Activated CD4-positive, CD25-positive, alpha-beta regulatory T cell treated with anti-CD3 and anti-CD28 coated beads, Interleukin-2, amount 50 U/mL, for 16 hours (primary cell): Measurements from ENCODE around the gene LMNTD2.
A peak's percentile ranks its signal among the peaks of the same experiment; 100 is the strongest.

Experiments
- DNase-seq: peaks from one replicate; pipeline ENCODE4 v3.0.0-alpha.2; 2020; ENCODE audit warnings: low read depth, low spot score

Gene LMNTD2

DNA sequence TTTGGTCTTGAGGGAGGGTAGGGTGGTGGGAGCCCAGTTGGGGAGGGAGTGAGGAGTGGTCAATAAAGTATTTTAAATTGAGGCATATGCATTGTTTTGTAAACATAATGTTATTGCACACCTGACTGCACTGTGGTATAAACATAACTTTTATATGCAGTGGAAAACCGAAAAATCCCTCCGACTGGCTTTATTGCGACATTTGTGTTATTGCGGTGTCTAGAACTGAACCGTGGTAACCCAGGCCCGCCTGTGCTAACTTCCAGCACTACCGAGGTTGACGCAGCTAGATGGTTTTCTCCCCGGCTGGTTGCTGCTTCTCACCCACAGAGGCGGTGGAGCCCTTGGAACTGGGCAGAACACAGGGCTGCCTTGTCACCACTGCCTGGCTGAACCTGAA is 45.9 kb downstream of the LMNTD2 start:
- no peak for DNase-seq

DNA sequence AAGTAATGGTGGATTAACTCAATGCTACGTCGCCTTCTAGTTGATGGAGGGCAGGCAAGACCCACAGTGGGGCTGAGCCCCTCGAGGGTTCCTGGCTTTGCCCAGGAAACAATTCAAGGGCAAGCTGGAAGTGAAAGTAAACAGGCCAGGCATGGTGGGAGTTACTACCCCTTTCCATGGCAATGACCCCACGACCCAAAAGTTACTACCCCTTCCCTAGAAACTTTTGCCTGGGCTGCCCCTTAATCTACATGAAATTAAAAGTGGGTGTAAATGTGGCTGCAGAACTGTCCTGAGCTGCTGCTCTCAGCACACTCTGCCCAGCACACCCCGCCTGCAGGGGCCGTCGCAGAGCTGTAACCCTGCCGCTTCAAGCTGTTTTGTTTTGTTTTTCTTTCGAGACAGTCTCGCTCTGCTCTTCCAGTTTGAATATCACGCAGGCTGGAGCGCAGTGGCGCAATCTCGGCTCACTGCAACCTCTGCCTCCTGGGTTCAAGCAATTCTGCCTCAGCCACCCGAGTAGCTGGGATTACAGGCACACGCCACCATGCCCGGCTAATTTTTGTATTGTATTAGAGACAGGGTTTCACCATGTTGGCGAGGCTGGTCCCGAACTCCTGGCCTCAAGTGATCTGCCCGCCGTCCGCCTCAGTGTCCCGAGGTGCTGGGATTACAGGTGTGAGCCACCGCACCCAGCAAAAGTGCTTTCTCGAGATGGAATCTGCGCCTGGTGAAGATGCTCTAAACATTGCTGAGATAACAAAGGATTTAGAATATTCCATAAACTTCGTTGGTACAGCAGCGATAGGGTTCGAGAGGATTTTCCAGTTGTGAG is 47.6 kb downstream of the LMNTD2 start:
- DNase-seq: no peak

DNA sequence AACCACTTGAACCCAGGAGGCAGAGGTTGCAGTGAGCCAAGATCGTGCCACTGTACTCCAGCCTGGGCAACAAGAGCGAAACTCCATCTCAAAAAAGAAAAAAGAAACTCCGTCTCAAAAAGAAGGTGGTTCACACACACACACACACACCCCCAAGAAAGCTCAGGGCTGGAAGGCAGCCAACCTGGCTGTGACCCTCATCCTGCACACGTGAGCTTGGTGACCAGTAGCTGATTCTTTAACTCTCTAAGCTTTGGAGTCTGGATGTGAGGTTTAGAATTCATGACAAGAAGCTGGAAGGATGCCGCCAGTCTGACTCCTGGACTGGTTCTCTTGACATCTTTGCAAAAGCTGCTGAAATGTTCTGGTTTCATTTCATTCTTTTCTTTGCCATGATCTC is 51.6 kb downstream of the LMNTD2 start:
- DNase-seq: no peak

DNA sequence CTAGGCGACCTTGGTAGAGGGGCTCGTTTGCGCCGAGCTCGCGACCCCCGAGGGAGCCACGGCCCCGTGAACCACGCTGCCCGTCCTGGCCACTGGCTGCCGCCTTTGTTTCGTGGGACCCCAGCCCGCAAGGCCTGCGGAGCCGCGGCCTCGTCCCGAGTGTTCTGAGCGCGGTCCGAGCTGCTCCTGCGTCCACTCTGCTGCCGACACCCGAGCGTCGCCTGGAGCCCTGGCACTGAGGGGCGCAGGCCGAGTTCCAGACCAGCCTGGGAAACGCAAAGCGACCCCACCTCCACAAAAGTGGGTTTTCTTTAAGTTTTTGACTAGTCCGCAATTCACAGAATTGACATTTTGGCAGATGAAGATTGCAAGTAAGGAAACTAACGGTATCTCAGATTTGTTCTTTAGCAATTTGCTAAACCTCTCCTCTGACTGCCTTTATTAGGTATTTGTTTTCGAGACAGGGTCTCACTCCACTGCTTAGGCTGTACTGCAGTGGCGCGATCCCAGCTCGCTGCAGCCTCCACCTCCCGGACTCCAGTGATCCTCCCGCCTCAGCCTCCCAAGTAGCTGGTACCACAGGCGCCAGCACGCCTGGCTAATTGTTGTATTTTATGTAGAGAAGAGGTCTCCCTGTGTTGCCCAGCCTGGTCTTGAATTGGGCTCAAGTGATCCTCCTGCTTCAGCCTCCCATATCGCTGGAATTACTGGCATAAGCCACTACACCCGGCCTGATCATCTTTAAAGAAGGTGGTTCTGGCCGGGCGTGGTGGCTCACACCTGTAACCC is 52.6 kb downstream of the LMNTD2 start:
- no peak for DNase-seq

DNA sequence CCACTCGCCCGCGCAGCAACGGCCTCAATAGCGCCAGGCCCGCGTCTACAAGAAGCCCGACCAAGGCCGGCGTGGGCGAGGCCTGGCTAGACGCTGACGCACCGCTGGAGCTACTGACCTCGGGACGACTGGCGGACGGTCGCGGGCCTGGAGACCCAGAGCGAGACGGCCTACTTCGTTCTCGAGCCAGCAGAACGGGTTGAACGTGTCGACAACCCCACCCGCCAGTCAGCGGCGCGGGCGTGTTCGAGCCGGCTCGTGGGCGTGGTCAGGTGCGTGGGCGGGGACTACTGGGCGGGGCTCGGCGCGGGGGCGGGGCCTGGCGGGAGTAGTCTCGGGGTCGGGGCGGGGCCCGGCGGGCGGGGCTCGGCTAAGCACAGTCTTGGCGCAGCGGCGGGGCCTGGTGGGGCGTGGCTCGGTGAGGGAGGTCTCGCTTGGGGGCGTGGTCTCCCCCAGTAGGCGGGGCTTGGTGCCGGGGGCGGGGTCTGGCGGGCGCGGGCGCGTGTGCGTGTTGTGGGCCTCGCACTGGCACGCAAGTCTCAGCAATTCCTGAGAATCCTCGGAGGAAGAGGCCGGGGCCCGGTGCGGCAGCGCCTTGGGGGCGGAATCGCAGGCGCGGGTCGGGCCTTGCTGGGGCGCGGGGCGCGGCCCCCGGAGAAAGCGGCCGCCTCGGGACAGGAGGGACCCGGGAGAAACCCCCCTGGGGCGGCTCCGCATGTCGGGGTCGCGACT is 53.4 kb downstream of the LMNTD2 start, which contains the start of gene RNH1:
Gene RNH1, minus strand, starts transcription at position 248 of the 732 bp plus-strand sequence. CDS start 5,080 bp downstream, outside the sequence.
- DNase-seq: peak; percentile 97

DNA sequence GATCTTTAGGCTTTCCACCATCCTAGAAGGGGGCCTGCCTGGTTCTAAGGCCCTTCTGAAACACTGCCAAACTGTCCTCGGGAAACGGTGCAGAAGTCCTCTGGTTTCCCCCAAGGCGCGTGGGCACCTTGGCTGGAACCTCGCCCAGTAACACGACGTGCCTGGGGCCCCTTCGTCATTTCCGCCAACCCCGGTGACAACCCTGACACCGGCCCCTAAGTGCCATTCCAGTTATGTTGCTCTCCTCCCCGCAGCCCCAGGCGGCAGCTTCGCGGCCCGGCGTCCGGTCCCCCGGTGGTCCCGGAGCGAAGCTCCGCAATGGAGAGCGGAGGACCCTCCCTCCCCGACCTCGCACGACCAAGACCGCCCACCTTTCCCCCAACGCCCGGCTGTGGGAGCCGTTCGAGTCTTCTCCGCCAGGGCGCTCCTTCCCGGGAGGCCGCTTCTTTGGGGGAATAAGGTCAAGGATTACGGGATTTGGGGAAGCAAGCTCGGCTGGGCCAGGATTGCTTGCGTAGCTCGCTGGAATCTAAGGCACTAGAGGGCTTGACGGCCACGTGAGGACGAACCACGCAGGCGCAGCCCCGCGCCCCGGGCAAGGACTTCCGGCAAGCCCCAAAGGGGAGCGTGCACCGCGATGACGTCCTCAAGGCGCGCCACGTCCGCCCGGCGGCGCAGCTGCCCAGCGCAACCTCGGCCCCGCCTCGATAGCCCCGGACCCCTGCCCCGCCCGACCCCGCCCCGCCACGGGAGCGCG is 54.1 kb downstream of the LMNTD2 start:
- DNase-seq: peak; percentile 91

DNA sequence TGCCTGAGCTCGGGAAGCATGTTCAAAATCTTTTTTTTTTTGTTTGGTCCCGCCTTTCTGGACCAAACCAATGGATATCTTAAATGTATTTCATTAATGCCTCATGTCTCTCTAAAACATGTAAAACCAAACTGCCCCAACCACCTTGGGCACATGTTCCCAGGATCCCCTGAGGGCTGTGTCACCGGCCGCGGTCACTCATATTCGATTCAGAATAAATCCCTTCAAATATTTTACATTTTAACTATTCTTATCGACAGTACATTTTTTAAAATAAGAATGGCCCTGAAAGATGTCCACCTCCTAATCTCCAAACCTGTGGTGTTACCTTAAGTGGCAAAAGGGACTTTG is 55.6 kb downstream of the LMNTD2 start:
- DNase-seq: no peak
